Medulla oblongata (tissue), 1 donor: Measurements from ENCODE around the gene PPP1R10.
"Not testable (repeated sequence)": the region's sequence is repeated elsewhere in the genome, so short reads cannot be mapped to it uniquely, and the experiment has no call there.

Experiments
- DNase-seq: peaks from one replicate; pipeline ENCODE4 v3.0.0-alpha.2; 2015; ENCODE audit errors: extremely low spot score

The PPP1R10 gene

DNA sequence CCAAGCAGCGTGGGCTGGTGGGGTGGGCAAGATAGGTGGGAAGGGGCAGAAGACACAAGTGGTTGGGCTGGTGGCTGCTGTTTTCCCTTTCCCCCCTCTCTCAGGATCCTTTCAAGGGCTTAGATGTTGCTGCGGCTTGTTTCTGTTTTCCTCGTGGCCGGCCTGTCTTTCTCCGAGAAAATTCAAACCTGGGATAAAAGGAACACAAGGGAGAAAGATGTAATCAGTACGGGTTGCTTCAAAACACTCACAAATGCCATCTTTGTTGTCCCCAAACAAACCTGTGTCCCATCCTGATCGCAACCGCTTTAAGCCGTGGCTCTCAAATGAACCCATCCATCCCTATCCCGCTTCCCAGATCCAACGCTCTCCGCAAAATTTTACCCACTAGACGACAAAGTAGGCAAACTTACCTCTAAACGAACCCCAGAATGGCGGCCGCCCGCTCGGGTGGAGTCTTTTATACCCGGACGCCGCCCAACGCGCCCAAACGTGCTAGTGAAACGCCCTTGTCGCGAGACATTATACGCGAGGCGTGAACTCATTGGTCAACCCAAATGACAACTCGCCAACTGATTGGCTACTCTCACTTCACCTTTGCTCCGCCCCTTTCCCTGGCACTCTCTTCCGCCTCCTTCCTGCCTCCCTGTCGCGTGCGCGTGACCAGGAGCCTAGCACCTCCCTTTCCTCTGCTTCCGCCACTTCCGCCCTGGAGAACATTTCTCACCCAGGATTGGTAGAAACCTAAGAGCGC lies at the start of gene PPP1R10:
TSS of gene PPP1R10 (minus strand) at position 433 of the 754 bp plus-strand sequence. CDS start 7,299 bp downstream, outside the sequence.
- peak; percentile 100 for DNase-seq

DNA sequence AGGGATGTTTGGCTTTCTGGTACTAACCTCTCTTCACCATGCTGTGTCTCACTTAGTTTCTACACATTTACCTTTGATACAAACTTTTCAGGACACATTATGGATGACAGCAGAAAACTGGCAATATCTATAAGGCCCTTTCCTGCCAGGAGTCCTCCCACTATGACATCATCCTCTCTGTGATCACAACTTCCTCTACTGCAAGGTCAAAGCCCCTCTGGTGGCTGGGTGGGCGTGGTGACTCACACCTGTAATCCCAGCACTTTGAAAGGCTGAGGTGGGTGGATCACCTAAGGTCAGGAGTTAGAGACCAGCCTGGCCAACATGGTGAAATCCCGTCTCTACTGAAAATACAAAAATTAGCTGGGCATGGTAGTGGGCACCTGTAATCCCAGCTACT lies 49.3 kb upstream of the PPP1R10 start:
- DNase-seq: not testable (repeated sequence)

DNA sequence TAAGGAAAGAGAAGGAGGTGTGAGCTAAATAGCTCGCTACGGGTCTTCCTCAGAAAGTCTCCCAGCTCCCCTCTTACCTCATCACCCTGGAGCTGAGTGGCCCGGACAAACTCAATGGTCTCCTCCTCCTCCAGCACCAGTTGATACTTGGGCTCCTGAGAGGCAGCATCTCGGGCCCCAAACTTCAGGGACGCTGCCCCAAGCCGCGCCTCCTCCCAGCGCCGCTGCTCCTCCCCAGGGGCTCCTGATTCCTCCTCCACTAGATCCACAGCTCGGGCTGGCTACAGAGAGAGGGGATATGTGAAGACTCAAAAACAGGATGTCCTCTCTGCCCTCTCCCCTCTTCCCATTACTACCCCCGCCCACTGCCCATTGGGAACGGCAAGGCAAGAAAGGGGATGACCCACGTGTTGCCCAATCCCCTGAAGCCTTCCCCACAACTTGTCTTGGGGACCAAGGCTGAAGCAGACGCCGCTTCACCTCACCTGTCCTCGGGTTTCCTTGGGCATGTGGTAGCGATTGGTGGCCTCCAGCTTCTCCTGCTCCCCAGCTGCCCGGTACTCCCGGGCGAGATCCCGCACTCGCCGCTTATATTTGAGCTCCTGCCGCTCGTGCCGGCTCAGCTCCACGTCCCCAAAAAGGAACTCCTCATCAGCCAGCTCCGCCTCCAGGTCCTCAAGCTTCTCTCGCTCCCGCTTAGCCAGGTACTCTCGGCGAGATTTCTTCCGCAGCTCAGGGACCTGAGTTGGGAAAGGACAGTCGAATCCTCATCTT lies 48.1 kb upstream of the PPP1R10 start:
- no peak for DNase-seq

DNA sequence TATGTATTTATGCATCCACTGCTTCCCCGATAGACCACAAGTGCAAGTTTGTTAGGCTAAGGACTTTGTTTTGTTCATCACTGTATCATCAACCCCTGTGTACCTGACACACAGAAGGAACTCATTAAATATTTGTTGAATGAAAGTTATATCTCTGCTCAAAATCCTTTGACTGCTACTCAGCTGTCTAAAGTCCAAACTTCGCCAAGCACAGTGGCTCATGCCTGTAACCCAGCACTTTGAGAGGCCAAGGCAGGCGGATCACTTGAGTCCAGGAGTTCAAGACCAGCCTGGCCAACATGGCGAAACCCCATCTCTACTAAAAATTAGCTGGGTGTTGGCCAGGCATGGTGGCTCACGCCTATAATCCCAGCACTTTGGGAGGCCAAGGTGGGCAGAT lies 40.9 kb upstream of the PPP1R10 start:
- DNase-seq: not testable (repeated sequence)

DNA sequence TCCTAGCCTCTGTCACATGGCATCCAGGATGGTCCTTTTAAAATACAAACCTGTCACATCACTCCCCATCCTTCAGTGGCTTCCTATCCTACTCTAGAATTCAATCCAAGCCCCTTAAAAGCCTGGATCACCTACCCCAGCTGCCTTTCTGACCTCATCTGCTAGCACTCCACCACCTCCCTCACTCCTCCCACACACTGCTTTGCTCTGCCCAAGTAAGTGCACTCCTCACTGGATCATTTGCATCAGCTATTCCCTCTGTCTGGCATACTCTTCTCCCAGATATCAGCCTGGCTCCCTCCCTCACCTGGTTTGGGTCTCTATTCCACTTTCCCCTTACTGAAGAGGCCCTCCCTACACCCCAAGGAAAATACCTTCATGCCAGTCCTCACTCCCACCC lies 40.4 kb upstream of the PPP1R10 start:
- no peak for DNase-seq

DNA sequence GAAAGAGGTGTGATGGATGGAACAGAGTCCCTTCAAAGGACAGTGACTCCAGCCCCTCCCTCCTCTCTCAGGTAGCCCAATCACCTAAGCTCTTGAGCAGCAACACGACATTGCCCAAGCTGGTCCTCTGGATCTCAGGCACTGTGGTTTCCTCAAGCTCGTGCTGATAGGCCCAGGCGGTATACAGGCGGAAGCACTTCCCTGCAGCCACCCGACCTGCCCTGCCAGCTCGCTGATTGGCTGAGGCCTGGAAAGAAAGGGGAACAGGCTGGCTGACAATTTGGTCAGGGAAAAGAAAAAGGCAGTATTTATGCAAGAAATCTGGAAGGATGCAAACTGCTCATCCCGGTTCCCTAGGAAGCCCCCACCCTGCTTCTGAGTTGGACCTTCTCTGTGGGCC lies 39.5 kb upstream of the PPP1R10 start:
- no peak for DNase-seq

DNA sequence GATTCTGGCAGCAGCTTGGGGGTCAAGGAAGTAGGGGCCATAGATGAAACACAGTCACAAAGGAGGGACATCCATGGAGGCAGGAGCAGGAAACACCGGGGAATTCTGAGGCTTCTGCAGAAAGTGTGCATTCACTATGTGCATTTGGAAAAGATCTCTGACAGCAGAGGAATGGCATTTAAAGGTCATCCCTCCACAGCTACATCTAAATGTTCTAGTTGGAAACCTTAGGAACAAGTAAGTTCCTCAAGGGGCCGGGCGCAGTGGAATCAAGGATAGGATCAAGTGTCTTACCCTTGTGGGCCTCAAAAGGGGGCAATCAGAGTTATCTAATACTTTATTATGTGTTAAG lies 38.7 kb upstream of the PPP1R10 start:
- DNase-seq: no peak

DNA sequence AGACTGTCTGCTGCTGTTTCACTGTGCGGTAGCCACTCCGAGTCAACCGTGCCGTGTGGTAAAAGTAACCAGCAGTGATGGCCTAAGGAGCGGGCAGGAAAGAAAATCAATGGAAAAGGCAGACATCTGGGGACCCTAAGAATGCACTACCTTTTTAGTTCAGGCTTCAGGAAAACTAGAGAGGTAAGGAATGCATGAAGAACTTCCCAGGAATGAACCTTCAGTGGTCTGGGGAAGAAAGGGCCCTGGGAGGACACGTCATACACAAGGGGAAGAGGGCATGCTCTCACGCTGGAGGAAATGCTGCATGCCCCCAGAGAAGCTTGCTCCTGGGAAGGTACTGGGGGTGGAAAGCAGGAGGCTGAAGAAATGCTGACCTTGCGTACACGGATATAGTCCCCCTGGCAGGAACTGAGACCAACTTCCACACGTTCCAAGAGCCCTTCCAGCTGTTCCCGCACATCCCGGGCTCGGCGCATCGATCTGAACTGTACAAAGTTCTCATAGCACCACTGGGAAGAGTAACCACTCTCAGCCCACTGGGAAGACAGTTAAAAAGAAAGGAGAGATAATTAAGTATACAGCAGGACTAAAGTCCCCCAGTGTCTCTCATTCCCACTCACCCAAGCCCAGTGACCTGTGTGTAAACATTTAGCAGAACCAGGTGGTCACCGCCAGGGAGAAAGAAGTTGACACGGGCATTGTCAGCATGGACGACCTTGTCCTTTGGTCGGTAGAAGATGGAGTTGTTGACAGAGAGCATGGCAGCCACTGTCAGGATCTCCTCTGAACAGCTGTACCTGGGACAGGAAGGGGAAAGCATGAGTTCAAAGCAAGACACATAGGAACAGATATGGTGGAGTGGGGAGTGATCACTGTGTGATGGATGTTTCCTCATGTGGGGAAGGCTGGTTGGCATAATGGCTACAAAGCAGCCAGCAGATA lies 38.0 kb upstream of the PPP1R10 start:
- no peak for DNase-seq

DNA sequence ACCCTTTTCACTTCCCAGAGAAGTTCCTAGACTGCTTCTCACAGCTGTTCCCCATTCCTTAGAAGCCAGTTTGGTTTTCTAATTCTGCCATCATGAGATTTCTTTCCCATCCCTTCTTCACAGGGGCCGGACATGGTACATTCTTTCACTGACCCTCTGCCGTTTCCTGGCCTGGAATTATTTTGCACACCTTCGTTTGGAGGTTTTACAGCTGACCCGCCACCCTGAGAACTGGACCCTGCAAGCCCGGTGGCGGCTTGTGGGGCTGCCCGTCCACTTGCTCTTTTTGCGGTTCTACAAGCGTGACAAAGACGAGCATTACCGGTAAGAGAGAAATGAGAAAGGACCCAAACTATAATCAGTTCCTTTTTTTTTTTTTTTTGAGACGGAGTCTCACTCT lies 34.1 kb upstream of the PPP1R10 start:
- DNase-seq: no peak

DNA sequence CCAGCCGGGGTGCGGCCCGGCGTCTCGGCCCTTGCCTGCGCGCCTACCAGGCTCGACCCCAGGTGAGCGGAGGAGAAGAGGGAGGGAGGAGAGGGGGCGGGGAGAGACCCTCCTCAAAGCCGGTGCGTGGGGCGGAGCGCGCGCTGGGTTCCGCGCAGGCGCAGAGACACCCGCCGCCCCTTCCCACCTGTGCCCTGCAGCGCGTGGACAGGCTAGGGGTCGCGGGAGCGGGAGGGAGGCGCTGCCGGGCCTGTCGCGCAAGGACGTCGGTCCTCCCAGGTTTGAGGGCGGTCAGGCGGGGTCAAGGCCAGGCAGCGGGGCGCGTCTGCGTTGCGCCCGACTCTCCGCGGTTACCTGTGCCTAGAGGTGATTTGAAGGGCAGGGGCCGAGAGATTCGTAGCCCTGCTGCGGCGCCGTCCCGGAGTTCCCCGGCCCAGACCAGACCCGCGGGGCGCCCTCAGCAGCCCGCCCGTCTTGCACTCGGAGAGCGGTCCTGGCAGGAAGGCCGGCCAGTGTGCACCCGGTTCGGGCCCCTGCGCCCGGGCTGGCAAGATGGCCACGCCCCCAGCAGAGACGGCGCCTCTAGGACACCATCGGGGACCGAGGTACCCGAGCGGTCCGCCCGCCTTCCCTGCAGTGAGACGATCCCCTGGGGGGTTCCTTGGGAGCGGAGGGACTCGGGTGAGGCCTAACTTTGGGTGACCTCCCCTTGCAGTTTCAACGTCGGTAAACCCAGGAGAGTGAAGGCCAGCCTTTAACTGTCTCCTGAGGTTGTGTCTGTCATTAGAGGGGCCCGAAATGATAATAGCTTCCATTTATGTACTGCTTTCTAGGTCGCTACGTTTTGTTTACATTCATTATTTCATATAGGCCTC lies 30.4 kb upstream of the PPP1R10 start:
- DNase-seq: peak; percentile 69

DNA sequence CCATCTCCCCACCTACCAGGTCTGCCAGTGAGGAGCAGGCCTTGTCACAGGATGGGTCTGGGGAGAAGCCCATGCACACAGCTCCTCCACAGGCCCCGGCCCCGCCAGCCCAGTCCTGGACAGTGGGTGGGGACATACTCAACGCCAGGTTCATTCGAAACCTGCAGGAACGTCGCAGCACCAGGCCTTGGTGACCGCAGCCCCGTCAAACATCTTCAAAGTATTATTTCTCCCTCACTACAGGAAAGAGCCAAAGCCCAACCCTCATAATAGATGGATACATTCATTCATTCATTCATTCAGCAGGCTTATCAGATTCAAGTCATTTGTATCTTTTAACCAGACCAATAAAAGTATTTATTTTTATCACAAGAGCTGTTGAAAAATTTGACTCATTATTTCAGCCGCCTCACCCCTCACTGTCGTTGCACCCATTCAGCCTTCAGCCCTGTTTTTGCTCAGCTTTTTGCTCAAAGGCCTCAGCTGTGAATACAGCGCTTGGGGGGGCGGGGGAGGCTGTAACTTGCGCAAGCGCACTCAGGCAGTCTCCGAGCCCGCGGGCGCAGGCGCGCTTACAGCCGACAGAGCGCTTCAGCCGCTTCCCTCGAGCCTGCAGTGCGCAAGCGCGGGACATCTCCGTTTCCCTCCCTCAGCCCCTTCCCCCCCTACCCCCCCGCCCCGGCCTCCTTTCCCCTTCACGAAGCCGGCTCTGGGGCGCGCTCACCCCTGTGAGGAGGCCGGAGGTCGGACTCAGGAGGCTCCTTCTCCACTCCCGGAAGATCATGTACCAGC lies 29.6 kb upstream of the PPP1R10 start, which contains the start of gene C6orf136:
TSS of gene C6orf136 (plus strand) at position 684 of the 792 bp plus-strand sequence. CDS start at position 783, 99 bp downstream.
- DNase-seq: peak; percentile 95

DNA sequence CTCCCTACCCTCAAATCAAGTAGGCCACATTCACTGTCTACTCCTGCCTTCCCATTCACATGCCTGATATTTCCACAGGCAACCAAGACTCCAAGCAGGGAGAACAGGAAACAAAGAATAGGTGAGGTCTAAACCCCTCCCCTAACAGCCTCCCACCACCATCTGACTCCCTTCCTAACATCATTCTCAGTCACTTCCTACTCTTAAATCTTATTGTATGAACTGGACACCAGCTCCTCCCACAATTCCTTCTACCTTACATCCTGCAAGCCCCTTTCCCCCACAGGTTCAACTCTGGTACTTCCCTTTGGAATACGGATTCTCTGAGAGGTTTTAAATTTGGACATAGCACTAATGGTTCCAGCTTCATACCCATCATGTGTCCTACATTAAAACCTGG lies 28.9 kb upstream of the PPP1R10 start:
- DNase-seq: no peak

DNA sequence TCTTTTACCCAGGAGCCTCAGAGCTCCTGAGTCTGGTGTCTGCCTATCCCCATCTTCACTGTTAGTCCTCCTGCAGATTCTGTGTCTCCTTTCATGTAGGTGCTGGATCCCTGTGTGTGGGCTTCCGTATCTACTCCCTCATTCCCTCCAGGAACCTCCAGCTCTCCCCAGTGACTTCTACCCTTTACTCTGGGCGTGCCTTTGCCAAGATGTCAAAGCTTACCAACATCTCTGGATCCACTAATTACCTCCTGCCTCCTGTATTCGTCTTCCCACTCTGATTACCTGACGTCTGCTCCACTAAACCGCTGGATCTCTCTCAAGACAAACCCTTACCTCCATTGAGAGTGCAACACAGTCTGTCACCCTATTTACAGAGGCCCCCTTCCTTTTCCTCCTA lies 27.7 kb upstream of the PPP1R10 start:
- DNase-seq: no peak

DNA sequence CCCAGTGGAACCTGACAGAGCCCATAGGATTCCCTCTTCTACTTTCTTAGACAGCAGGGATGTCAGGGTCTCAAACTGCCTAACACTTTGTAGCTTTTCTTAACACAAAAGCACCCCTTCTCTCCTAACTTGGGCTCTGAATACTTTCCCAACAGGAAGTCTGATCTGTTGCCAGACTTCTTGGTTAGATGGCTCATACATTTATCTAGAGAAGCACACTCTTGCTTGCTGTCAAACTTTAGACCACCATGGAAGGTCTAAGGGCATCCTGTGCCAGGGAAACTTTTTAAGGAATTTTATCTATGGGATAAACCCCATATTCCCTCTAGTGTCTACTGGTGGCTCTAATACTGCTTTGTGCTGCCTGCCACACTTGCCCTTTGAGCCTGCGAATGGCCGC lies 26.6 kb upstream of the PPP1R10 start:
- no peak for DNase-seq

DNA sequence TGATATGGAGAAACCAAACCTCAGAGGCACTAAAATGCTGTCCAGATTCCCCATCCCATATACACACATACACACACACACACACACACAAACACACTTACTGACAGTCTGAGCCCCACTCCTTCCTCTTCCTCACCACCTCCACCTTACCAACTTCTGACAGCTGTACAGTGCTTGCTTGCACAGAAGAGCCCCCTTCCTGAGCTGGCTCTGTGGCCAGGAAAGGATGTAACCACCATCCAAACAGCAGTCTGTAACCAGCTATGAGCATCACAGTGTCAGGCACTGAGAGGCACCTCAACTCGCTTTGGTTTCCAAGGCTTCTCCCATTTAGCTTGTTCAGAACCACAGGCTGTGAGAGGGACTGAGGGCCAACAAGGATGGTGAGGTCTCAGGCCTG lies 24.0 kb upstream of the PPP1R10 start:
- no peak for DNase-seq

DNA sequence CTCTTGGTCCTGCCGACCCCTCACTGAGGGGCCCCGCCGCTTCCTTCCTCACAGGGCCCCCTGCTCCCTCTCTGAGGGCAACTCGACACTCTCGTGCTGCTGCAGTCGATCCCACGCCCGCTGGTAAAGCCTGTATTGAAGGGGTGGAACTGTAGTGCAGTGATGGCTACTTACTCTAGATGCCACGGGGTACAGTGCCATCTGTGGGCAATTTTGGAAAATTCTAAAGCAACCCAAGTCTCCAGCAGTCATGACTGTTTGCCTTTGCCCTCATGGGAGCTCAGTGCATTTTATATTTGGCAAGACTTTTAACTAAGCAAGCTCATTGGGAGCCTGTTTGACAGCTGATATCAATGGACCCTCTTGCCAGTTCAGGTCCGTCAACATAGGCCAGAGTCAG lies 23.4 kb upstream of the PPP1R10 start:
- no peak for DNase-seq

DNA sequence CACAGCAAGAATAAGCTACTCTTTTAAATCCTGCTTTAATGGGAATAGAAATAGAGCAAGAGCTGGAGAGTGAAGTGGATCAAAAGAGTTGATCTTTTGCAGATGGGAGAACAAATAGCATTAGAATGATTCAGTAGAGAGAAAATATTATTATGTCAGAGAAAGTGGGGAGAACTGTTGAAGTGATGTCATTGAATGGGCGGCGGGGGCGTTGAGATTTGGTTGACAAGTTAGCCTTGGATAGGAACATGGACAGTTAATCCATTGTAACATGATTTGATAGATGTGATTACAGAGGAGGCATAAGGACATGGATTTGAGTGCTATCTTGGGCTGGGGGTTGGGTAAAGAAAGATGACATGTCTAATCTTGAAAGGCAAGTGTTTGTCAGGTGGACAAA lies 18.8 kb upstream of the PPP1R10 start:
- DNase-seq: no peak

DNA sequence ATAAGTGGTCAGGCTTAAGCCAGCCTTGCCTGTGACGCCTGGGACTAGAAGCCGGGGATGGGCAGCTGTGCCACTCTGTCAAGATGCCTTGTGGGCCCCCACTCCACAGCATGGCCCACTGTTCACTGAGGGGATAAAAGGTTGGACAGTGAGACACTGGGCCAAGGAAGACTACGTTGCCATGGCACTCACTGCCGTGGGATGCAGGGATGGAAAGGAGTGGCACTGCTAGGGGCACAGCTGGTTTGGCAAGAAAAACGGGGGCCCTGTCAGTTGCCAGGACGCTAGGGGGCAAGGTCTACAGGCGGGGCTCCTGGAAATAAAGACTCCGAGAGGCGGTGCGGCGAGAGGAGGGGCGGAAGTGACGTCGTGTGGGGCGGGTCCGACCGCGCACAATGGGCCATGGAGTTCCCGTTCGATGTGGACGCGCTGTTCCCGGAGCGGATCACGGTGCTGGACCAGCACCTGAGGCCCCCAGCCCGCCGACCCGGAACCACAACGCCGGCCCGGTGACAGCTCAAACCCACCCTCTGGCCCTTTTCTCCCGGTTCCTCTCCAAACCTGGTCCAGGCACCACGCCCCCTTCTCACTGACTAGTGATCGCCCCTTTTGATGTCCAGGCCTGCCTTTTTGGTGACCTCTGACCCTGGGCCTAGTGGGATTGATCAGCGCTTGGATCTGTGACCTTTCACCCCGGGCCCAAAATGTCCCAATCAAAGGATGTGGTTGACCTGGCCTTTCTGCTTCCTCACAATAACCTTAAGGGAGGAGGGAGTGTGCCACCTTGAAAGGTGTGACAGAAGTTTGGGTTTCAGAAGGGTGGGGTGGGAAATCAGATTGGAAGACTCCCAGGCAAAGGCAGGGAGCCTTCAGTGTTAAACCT lies 9.7 kb upstream of the PPP1R10 start, which contains the start of gene ATAT1:
TSS of gene ATAT1 (plus strand) at position 391 of the 883 bp plus-strand sequence.
- peak; percentile 89 for DNase-seq

DNA sequence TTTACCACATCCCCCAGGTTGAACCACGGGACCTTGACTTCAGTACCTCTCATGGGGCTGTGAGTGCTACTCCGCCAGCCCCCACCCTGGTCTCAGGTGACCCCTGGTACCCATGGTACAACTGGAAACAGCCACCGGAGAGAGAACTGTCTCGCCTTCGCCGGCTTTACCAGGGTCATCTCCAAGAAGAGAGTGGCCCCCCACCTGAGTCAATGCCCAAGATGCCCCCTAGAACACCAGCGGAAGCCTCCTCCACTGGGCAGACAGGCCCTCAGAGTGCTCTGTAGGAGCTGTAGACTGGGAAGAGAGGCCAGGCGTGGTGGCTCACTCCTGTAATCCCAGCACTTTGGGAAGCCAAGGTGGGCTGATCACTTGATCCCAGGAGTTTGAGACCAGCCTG lies 8.5 kb upstream of the PPP1R10 start:
- no peak for DNase-seq
